ENCODE measurements around the gene ACSL6.

The ACSL6 gene

GRCh38 chr5:132029609-132030330 lies 18.3 kb upstream of the ACSL6 start:
- Histone ChIP-seq H4K20me1 (ENCODE audit: insufficient read depth, low read length, poor library complexity, severe bottlenecking) (no peaks in the 10 kb centered on the region), H3K9me2 (replicated peaks; ENCODE audit: low read depth, low read length) (no peaks in the 10 kb centered on the region), H3K4me2 (ENCODE audit: low read depth, low read length, poor library complexity, severe bottlenecking) (no peak overlapping the region), H3K27me3 (ENCODE audit: insufficient read depth, low read length, poor library complexity, severe bottlenecking) (no peaks in the 10 kb centered on the region), H3F3A (ENCODE audit: low read depth) (no peaks in the 10 kb centered on the region), H3K4me1 (ENCODE audit: insufficient read depth, low read length, poor library complexity, severe bottlenecking) (no peaks in the 10 kb centered on the region), H3K9me3 (ENCODE audit: insufficient read depth, low read depth, low read length) (no peaks in the 10 kb centered on the region), H3K9ac (ENCODE audit: low read depth, low read length, poor library complexity, severe bottlenecking) (no peak overlapping the region), H3K79me2 (ENCODE audit: insufficient read depth, low read length) (no peaks in the 10 kb centered on the region), H3K4me3 (ENCODE audit: low read length, poor library complexity, severe bottlenecking) (no peak overlapping the region), H3K36me3 (ENCODE audit: insufficient read depth, low read length) (no peaks in the 10 kb centered on the region), H2AFZ (ENCODE audit: low read length) (no peak overlapping the region)
- TF ChIP-seq CTCF (conservative IDR thresholded peaks at IDR 0.05; ENCODE audit: low read length) (no peak), EZH2phosphoT487 (IDR thresholded peaks at IDR 0.05; ENCODE audit: borderline replicate concordance) (no peak)

GRCh38 chr5:132027027-132027426 lies 15.6 kb upstream of the ACSL6 start:
- Histone ChIP-seq H3K4me3 (ENCODE audit: low read length, poor library complexity, severe bottlenecking) (no peak overlapping the region), H3K79me2 (ENCODE audit: insufficient read depth, low read length) (no peaks in the 10 kb centered on the region), H2AFZ (ENCODE audit: low read length) (no peak overlapping the region), H3K4me1 (ENCODE audit: insufficient read depth, low read length, poor library complexity, severe bottlenecking) (no peaks in the 10 kb centered on the region), H3K4me2 (ENCODE audit: low read depth, low read length, poor library complexity, severe bottlenecking) (no peak overlapping the region), H3K9ac (ENCODE audit: low read depth, low read length, poor library complexity, severe bottlenecking) (no peak overlapping the region), H3F3A (ENCODE audit: low read depth) (no peaks in the 10 kb centered on the region), H3K36me3 (ENCODE audit: insufficient read depth, low read length) (no peaks in the 10 kb centered on the region), H4K20me1 (ENCODE audit: insufficient read depth, low read length, poor library complexity, severe bottlenecking) (no peaks in the 10 kb centered on the region), H3K27me3 (ENCODE audit: insufficient read depth, low read length, poor library complexity, severe bottlenecking) (no peaks in the 10 kb centered on the region), H3K9me2 (replicated peaks; ENCODE audit: low read depth, low read length) (no peaks in the 10 kb centered on the region), H3K9me3 (ENCODE audit: insufficient read depth, low read depth, low read length) (no peaks in the 10 kb centered on the region)
- TF ChIP-seq EZH2phosphoT487 (IDR thresholded peaks at IDR 0.05; ENCODE audit: borderline replicate concordance) (no peak), CTCF (conservative IDR thresholded peaks at IDR 0.05; ENCODE audit: low read length) (no peak)

- Histone ChIP-seq H3K36me3 (ENCODE audit: insufficient read depth, low read length) (no peaks in the 10 kb centered on the region), H3K9ac (ENCODE audit: low read depth, low read length, poor library complexity, severe bottlenecking) (no peak overlapping the region), H3K27me3 (ENCODE audit: insufficient read depth, low read length, poor library complexity, severe bottlenecking) (no peaks in the 10 kb centered on the region), H4K20me1 (ENCODE audit: insufficient read depth, low read length, poor library complexity, severe bottlenecking) (no peaks in the 10 kb centered on the region), H3K4me1 (ENCODE audit: insufficient read depth, low read length, poor library complexity, severe bottlenecking) (no peaks in the 10 kb centered on the region), H2AFZ (ENCODE audit: low read length) (no peak overlapping the region), H3K9me3 (ENCODE audit: insufficient read depth, low read depth, low read length) (no peaks in the 10 kb centered on the region), H3F3A (ENCODE audit: low read depth) (no peaks in the 10 kb centered on the region), H3K79me2 (ENCODE audit: insufficient read depth, low read length) (no peaks in the 10 kb centered on the region), H3K9me2 (replicated peaks; ENCODE audit: low read depth, low read length) (no peaks in the 10 kb centered on the region), H3K4me3 (ENCODE audit: low read length, poor library complexity, severe bottlenecking) (no peak overlapping the region), H3K4me2 (ENCODE audit: low read depth, low read length, poor library complexity, severe bottlenecking) (no peak overlapping the region)
- TF ChIP-seq EZH2phosphoT487 (IDR thresholded peaks at IDR 0.05; ENCODE audit: borderline replicate concordance), result no peak
- no peak for TF ChIP-seq CTCF (conservative IDR thresholded peaks at IDR 0.05; ENCODE audit: low read length)
Observed at GRCh38 chr5:132026516-132027008, 15.1 kb upstream of the ACSL6 start.

Data from Loucy (cell line).